Measurements from ENCODE around the gene TRIM17. TPM values are rescaled to one million over a fixed set of nuclear protein-coding genes. Genes with fewer than 3 reads are reported as not detected.

Gene TRIM17
- total and polyA plus RNA-seq, 7 donors, result 0.44 to 0.95 TPM; not detected in 5

DNA sequence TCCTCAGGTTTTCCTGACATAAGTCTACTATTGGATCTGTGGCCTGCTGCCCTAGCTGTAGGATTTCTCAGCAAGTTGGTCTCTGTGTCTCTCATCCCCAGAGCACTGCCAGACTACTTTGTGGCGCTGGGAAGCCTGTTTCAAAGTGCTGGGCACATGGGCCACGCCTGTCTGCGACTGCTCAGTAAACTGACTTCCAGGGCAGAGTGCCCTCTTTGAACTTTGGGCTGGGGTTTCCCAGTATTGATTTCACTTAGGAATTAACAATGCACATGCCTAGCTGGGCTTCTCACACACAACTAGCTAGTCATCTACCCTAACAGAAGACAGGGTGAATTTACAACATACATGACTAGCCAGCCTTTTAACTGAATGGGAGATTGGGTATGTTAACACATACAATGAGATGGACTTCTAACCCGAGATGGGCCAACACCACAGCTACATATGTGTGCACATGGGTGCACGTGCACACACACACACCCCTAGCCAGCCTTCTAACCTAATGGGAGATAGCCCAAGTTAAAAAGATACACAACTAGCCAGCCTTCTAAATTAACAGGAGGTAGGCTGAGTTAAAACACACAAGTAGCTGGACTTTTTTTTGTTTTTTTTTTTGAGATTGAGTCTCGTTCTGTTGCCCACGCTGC, 6.9 kb upstream of the TRIM17 start:
- no peak overlapping the region for H3K27ac ChIP-seq
- H3K36me3 ChIP-seq, result no peaks in the 10 kb centered on the region
- no peak for DNase-seq
- peaks cover 0 to 34% (median 7%) of the 10 kb centered on the region in 3 donors for H3K27me3 ChIP-seq
- no peak for TF ChIP-seq POLR2A (IDR thresholded peaks at IDR 0.05)
- TF ChIP-seq, protein P1, sequence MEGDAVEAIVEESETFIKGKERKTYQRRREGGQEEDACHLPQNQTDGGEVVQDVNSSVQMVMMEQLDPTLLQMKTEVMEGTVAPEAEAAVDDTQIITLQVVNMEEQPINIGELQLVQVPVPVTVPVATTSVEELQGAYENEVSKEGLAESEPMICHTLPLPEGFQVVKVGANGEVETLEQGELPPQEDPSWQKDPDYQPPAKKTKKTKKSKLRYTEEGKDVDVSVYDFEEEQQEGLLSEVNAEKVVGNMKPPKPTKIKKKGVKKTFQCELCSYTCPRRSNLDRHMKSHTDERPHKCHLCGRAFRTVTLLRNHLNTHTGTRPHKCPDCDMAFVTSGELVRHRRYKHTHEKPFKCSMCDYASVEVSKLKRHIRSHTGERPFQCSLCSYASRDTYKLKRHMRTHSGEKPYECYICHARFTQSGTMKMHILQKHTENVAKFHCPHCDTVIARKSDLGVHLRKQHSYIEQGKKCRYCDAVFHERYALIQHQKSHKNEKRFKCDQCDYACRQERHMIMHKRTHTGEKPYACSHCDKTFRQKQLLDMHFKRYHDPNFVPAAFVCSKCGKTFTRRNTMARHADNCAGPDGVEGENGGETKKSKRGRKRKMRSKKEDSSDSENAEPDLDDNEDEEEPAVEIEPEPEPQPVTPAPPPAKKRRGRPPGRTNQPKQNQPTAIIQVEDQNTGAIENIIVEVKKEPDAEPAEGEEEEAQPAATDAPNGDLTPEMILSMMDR (IDR thresholded peaks at IDR 0.05), result no peak
- no peak for TF ChIP-seq POLR2AphosphoS5 (IDR thresholded peaks at IDR 0.05)
- no peak for TF ChIP-seq EP300 (IDR thresholded peaks at IDR 0.05)
- H3K4me3 ChIP-seq, result no peak overlapping the region
- intact Hi-C loops (cut with DNase I), result no loop called here
- WGBS, 2 donors, result 48 to 79% methylated on average over 7 of the region's 7 CpGs
- H3K4me1 ChIP-seq, result no peaks in the 10 kb centered on the region
- no peaks in the 10 kb centered on the region for H3K9me3 ChIP-seq

DNA sequence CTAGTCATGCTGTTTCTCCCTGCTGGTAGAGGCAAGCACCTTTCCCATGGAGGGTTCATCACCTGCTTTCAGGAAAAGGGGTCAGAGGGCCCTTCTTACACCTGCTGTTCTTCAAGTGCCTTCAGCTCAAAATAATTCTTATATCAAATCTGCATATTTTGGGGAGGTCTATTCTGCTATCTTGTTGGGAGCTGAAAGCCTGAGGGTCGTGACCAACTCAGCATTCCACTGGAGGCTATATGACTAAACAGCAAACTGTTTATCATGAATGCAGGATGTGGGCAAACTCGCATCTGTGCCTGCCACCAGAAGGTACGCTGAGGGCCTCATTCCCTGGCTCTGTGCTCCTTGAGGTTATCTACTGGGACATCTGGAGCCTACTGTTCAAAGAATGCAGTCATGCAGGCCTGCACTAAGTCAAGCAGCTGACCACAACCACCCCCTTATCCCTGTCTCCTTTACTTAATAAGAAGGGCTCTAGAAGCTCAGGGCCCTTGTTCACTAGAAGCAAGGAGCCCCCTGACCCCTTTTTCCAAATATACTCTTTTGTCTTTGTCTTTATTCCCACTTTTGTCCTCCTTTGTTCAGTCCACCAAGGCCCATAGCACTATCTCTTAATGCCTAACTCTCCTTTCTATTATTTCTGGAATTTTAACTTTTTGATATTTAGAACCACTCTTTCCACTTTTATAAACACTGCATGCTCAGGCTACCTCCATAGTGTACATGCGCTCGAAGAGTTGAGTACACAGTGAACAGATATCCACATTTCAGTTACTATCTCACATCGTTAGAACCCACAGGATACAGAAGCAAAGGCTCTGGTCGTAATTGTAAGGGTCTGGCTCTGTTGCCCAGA, 4.5 kb upstream of the TRIM17 start:
- intact Hi-C loops (cut with DNase I), result no loop called here
- no peak overlapping the region for H3K4me3 ChIP-seq
- H3K4me1 ChIP-seq, result peaks cover 0 to 14% (median 10%) of the 10 kb centered on the region in 4 donors
- H3K9me3 ChIP-seq, result no peaks in the 10 kb centered on the region
- TF ChIP-seq POLR2AphosphoS5 (IDR thresholded peaks at IDR 0.05) (no peak), EP300 (IDR thresholded peaks at IDR 0.05) (no peak), POLR2A (IDR thresholded peaks at IDR 0.05) (no peak)
- TF ChIP-seq, protein P1 (IDR thresholded peaks at IDR 0.05), result no peak
- H3K27me3 ChIP-seq, result peaks cover 10 to 52% (median 30%) of the 10 kb centered on the region in 3 donors
- WGBS, 2 donors, result 92 to 96% methylated on average over 7 of the region's 7 CpGs
- DNase-seq, result no peak
- no peaks in the 10 kb centered on the region for H3K36me3 ChIP-seq
- H3K27ac ChIP-seq, result no peak overlapping the region

DNA sequence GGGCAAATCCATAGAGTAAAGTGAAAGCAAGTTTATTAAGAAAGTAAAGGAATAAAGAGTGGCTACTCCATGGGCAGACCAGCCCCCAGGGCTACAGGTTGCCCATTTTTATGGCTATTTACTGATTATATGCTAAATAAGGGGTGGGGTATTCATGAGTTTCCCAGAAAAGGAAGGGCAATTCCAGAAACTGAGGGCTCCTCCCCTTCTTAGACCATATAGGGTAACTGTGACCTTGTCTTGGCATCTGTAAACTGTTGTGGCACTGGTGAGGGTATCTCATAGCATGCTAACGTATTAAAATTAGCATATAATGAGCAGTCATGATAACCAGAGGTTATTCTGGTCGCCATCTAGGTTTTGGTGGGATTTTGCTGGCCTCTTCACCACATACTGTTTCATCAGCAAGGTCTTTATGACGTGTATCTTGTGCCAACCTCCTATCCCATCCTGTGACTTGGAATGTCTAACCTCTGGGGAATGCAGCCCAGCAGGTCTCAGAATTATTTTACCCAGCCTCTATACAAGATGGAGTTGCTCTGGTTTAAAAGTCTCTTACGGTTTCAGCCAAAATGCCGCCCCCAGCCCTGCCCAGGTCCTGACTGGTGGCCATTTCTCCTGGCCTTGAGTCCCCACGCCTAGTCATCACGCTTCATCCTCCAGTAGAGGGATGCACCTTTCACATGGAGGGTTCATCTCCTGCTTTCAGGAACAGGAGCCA, 982 bp upstream of the TRIM17 start:
- H3K27me3 ChIP-seq, result peaks cover 19 to 69% (median 47%) of the 10 kb centered on the region in 3 donors
- no peak for DNase-seq

DNA sequence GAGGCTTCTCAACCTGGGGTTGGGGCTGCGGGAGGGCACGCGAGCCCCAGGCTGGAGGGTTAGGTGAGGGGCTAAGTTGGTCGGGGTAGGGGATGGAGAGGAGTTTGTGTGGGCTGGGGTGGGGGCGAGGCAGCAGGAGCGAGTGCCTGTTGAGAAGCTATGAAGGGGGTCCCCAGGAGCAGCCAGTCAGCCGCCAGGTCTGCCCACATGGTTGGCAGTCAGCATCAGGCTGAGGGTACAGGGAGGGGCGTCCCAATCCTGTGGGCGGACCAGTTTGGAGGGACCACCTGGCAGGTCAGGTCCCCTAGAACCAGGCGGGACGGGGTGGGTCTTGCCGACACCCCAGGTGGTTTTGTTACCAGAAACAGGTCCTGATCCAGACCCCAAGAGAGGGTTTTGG, 400 bp upstream of the TRIM17 start:
- no peak for DNase-seq
- Histone ChIP-seq H3K4me3 (peak overlapping the region in 2 of 4 donors; percentile 39 to 44), H3K4me1 (peaks cover 0 to 21% (median 16%) of the 10 kb centered on the region in 4 donors), H3K36me3 (no peaks in the 10 kb centered on the region), H3K9me3 (no peaks in the 10 kb centered on the region), H3K27ac (no peak overlapping the region), H3K27me3 (peaks cover 19 to 69% (median 47%) of the 10 kb centered on the region in 3 donors)
- no peak for TF ChIP-seq POLR2A (IDR thresholded peaks at IDR 0.05)
- TF ChIP-seq, protein P1 (IDR thresholded peaks at IDR 0.05), result no peak
- TF ChIP-seq POLR2AphosphoS5 (IDR thresholded peaks at IDR 0.05), result no peak
- no peak for TF ChIP-seq EP300 (IDR thresholded peaks at IDR 0.05)
- 27 to 37% methylated on average over 12 of the region's 12 CpGs for WGBS, 2 donors
- intact Hi-C loops (cut with DNase I), result no loop called here

More for the DNA sequence above, 982 bp upstream of the TRIM17 start:
- H3K4me3 ChIP-seq, result no peak overlapping the region
- no peaks in the 10 kb centered on the region for H3K9me3 ChIP-seq
- H3K36me3 ChIP-seq, result no peaks in the 10 kb centered on the region
- 80 to 90% methylated on average over 7 of the region's 7 CpGs for WGBS, 2 donors
- H3K27ac ChIP-seq, result no peak overlapping the region
- intact Hi-C loops (cut with DNase I), result no loop called here
- no peak for TF ChIP-seq POLR2A (IDR thresholded peaks at IDR 0.05)
- TF ChIP-seq POLR2AphosphoS5 (IDR thresholded peaks at IDR 0.05), result no peak
- TF ChIP-seq EP300 (IDR thresholded peaks at IDR 0.05), result no peak
- TF ChIP-seq, protein P1 (IDR thresholded peaks at IDR 0.05), result no peak
- peaks cover 0 to 21% (median 16%) of the 10 kb centered on the region in 4 donors for H3K4me1 ChIP-seq
